Measurements from ENCODE around the gene LYL1.

- TF ChIP-seq CTCF (conservative IDR thresholded peaks at IDR 0.05) (no peak), EZH2 (IDR thresholded peaks at IDR 0.05; ENCODE audit: low read depth) (no peak)
These were observed 30.7 kb upstream of the LYL1 start for GRCh38 chr19:13133241-13133870.
